Smooth muscle cell of the brain vasculature (primary cell): ENCODE results near the gene ITGA7.

ENCODE experiments used
- DNase-seq: peaks from one replicate; pipeline ENCODE4 v3.0.0-alpha.2; 2012; ENCODE audit warnings: low read depth, low spot score

ITGA7 gene

DNA sequence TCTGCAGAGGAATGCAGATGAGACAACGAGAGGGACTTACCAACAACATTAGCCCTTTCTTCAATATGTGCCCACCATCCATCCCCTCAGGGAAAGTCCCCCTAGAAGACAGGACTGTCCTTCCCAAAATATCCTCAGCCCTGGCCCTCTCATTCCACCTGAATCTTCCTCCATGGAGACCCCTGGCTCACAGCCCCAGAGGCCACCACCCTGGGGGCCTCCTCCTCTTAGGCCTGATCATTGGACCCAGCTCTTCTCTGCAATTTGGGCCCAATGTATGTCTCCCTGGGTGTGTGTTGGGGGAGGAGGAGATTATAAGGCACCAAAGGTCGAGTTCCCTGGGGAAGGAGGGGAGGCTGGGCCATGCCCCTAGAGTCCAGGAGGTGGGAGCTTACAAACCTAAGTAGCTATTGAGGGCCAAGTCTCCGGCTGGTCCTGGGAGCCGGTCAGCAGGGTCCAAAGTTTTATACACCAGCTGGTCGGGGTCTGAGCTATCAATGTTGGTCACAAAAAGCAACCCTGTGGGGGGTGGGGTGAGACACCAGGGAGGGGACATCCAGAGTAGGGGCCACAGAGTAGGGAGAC is 8.1 kb downstream of the ITGA7 start:
- no peak for DNase-seq

DNA sequence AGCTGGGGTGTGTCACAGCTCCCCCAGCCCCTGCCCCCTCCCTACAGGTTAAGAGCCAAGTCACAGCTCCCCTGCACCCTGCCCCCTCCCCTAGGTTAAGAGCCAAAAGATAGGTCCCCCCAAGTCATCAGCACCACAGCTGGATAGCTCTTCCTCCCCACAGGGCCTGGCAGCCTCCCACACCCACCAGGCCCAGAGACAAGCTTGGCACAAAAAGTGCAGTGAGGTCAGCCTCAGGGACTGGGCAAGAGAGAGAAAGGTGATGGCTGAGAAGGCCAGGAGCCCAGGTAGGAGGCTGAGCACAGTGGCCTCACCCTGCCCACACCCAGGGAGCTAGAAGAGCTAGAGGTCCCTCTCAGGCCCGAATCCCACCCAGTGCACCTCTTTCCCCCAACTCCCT is 8.7 kb downstream of the ITGA7 start:
- DNase-seq, result no peak

DNA sequence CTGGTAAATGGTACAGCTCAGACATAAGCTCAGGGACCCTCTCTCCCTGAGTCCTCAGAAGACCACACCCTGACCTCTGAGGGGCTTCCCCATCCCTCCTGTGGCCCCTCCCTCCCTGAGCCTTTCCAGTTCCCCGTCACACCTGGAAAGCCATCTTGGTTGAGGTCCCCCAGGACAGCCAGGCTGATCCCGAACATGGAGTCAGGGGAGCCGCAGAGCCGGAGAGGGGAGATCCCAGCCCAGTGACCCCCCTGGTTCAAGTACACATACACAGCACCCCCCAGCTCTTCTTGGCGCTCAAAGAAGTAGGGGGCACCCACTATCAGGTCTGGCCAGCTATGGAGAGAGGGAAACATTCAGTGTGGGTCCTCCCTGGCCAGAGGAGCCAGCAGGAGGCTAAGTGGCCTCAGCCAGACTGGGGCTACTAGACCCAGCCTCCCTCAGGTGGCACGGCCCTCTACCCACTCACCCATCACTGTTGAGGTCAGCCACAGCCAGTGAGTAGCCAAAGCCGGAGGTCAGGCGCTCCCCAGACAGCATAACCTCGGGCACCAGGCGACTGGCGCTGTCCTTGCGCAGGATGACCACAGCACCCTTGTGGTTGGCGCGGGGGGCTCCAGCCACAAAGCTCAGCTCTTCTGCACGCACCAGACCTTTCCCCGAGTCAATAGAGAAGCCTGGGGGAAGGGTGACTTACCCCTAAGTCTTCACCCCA is 9.3 kb downstream of the ITGA7 start:
- no peak for DNase-seq

DNA sequence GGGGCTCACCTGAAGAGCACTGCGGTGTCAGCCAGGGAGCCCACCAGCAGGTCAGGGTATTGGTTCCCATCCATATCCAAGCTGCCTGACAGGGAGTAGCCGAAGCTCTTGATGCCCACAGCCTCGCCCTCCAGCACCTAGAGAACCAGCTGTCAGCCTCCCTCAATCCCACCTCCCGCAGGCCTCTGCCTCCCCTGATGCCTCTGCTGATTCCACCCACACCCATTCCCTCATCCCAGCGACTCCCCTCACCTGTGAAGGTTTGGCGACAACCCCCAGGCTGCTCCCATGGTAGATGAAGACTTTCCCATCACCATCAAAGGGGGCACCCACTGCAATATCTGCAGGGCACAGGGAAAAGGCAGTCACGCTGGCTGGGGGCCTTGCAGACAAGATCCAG is 10.0 kb downstream of the ITGA7 start:
- DNase-seq, result no peak

DNA sequence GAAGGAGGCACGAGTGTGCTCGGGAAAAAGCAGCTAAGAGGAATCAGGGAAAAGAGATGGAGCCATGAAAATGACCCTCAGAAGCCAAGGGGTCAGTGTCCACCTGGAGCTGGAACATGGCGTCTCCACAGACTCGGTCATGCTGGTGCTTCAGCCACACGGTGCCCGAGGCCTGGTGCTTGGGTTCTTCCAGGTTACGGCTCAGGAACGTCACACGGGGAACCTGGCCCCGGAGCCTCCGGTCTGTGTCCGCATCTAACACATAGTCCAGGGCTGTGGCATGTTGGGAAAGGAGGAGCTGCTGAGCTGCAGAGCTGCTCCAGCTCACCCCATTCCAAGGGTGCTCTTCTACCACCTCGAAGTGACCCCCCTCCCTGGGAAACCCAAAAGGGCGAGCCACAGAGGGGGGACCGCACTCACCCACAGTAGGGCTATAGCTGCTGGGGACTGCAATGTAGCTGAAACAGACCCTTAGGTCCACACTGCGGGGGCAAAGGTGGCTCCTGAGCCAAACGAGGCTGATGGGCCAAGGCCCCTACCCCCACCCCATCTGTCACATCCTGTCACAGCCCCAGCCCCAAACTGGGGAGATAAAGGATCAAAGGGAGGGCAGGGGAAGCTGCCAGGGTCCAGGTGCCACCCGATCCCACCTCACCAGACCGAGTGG is 10.8 kb downstream of the ITGA7 start:
- no peak for DNase-seq

DNA sequence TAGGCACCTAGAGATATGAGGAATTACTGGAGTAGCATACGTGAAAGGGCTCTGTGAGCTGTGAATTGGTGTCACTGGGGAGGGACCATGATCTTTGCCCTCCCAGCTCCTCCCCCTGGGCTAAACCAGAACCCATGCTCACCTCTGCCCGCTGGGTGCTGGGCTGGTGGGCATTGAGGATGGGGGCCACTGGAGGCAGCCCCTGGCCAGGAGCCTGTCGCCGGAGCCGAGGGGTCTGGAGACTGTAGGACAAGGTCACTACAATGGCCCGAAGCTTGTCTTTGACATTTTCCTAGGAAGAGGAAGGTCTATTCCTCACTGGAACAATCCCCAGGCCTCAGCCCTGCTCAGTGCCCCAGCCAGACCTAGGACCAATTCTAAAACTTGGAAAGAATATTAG is 11.6 kb downstream of the ITGA7 start:
- no peak for DNase-seq

DNA sequence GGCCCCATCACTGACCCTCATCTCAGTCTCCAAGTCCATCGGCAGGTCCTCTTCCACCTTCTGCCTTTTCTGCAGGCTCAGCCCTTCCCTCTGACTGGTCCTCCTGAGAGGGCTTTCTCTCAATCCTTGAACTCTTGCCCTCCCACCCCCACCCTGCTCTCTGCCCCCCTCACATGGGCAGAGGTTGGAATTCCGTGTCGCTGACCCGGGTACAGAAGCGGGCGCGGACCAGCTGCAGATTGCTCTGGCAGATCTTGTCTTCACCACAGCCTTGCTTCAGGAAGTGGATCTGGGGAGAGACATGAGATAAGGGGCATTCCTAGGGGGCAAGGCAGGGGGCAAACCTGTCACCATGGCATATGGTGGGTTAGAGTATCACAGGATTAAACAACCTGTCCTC is 12.4 kb downstream of the ITGA7 start:
- no peak for DNase-seq

DNA sequence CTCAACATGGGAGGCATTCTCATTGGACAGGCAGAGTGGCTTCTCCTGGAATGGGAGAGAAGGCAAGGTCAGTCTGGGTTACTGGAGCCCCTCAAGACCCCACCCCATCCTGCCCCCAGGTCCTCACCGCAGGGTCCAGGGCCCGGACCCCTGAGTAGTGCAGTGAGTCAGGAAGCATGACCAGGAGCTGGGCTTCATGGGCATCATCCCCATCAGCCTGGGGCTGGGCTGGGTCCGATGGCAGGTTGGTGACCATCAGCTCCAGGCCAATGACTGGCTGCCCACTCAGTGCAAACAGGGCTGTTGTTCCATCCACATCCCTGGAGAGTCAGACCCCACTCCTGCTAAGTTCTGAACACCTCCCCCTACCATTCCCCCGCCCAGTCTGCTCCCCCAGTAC is 13.1 kb downstream of the ITGA7 start:
- no peak for DNase-seq

DNA sequence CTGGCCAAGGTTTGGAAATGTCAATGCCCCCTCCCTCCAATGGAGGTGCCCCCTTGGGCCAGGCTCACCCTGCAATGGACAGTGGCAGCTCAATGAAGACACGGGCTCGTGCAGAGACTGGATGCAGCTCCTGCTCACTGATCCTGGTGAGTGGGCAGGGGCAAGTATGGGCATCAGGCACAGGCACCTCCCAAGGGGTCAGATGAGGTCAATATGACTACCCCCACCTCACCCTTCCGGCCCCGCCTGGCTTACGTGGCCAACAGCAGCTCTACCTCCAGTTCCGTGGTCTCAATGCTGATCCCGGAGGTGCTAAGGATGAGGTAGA is 13.6 kb downstream of the ITGA7 start:
- DNase-seq, result no peak

DNA sequence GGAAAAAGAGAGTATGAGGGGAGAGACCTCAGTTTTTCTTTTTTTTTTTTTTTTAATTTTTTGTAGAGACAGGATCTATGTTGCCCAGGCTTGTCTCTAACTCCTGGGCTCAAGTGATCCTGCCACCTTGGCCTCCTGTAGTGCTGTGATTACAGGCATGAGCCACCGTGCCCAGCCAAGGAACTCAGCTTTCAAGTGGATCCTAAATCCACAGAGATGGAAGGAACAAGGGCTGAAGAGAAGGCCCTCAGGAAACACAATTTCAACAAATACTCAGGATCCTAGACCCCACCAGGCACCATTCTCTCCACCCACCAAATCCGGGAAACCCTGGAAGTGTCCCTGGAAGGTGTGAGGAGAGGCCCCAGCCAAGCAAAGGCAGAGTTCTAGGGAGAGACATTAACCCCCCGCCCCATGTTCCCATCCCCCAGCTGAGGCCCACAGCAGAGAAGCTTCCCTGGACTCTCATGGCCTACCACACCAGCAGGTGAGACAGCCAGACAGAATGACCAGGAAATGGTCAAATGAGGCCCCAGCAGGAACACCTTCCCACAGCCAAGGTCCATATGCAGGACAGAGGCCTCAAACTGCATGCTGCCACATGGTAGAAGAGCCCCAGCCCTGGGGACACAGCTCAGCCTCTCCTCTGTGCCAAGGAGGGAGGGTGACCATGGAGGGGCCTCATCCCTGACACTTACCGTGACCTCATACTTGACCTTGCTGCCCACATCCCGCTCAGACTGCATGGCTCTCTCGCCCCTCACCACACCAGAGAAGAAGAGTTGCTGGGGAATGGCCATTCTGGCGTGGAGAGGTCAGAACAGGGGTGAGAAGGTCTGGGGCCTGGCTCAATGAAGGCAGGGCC is 14.1 kb downstream of the ITGA7 start:
- no peak for DNase-seq

DNA sequence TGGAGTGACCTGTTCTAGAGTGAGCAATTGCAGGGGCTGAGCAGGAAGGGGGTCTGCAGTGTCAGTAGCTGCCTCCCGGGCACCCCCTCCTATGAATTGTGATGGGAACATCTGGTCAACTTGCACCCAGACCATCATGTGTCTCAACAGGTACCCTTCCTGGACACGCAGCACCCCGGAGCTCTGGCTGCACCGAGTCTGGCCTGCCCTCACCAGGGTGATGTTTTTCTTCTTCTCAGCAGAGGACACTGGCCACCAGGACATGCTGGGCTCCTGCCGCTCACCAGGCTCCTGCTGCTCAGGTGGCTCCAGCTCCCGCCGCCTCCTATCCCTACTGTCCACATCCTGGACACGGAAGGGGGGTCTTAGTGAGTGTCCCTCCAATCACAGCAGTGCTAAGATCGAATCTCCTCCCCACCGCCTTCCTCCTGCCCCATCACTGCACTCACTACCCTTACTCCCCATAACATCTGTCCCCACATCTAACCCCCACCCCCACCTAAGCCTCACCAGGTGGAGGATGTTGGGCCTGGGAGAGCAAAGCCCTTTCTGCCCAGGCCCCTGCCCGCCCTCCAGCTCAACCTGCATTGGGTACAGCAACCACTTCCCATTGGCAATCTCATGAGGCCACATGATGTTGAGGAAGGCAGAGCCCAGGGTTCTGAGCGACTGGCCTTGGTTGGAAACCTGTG is 14.9 kb downstream of the ITGA7 start:
- DNase-seq, result no peak

DNA sequence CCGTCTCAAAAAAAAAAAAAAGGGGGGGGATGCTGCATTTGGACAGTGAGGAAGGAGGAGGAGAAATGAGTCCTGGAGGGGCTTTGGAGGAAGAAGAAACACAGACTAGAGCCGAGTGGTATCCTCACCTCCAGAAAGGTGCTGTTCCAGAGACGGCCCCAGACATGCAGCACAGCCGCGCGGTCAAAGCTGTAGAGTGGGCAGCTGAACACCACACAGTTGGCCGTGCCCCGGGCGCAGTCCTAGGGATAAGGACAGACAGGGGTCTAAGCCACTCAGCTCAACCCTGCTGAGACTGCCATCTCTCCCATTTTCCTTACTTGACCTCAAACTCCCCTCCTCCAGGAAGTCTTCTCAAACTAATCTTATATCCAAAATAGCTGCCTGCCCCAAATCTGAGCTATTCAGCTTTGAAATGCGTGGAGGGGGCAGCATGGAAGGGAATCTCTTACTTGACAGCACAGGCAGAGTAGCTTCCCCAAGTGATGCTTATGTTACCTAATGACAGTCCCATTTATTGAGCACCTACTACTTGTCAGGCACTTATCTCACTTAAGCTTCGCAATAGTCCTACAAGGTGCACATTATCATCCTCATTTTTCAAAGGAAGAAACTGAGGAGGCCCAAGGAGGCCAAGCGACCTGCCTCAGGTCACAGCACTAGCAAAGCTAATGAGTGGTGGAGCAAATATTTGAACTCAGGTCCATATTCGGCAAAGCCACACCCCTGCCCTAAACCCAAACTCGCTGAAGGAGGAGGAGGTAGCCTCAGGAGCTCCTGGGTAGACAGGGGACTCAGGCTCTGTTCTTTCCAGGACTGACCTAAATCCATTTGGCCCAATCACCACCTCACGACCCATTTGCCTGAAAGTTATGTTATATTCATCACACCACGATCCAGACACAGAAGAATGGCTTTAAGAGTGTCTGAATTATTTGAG is 18.7 kb downstream of the ITGA7 start:
- DNase-seq, result no peak

DNA sequence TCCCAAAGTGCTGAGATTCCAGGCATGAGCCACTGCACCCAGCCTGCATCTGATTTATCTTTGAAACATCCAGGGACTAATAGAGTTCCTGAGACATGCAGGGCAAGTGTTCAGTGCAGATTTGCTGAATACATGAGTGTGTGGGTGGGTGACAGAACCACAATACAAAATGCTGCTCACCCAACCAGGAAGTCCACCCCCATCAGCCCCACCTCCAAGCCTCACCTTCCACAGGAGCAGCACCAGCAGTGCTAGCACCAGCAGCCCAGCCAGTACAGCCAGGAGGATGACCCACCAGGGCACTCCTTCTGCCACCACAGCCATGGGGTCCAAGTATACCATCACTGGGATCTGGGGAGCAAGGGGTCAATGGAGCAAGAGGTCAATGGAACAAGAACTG is 20.0 kb downstream of the ITGA7 start:
- no peak for DNase-seq

DNA sequence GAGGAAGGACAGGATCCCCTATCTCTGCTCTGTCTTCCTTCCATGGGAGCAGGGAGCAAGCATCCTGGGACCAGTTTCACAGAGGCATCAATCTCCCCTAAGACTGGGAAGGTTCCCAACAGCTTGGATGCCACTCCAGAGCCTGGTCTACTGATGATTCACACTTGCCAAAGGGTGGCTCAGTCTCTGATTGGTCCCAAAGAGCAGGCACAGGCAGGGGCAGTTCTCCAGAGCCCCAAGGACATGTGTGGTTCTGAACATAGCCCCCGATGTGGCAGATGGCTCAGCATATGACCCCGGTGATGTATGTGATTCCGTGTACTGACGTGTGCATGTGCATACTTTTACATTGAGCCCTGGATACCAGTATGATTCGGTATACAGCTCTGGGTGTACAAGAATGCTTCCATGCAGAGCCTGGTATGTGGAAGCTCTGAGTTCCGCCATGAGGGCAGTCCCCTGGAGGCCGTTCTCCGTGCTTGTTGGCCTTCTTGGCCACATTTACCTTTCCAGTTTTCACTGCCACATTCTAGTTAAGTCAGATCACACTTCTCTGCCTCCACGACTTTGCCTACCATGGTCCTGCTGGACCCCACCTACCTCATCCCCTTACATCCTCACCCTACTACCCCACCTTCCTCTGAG is 21.2 kb downstream of the ITGA7 start:
- no peak for DNase-seq

DNA sequence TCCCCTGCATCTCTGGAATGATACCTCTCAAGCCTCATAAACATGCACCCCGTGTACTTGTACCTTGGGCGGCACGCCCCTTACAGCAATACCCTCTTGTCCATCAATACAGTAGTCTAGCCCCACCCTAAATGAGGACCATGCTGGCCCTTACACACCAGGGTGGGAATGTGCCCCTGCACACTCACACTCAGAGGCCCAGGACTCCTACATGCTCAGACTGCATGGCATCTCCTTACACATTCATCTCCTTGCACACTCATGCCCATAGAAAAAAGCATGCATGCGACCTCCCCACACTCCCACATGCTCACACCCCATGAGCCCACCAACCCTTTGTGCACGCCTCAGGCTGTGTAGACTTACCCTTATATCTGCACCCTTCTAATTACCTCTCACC is 22.0 kb downstream of the ITGA7 start:
- no peak for DNase-seq

DNA sequence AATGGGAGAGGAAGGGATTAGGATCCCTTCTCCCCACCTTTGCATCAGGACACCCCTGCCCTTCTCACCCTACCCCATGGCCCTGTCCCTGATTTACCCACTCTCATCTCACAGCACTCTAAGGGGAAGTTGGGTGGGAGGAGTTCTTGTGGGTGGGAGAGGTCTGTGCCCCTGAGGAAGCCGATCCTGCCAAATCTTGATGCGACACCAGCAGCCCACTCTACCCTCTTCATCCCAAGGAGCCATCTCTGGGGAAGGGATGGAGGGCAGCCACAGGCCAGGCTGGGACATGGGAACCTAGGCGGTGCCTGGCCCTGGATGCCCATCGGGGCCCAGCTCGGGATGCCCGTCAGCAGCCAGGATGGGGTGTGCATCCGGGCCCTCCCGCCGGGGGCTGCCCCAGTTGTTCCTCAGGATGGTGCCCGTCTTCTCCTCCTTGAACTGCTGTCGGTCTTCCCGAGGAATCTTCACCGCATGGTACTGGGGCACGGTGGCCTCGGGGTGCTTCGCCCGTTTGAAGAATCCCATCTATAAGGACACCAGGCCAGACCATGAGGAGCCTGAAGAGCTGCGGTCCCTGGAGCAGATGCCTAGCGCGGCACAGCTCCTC is 22.8 kb downstream of the ITGA7 start:
- no peak for DNase-seq

DNA sequence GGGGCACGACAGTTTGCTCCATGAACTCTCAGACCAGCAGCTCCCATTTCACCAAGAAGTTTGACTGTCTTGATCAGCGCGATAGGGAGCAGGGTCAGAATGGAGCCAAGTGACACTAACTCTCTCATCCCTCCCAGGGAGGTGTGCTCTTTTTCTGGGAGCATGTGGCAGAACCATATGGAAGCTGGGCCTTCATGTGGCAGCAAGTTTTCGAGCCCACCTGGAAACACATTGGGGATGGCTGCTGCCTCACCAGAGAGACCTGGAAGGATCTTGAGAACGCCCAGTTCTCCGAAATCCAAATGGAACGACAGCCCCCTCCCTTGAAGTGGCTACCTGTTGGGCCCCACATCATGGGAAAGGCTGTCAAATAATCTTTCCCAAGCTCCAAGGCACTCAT is 24.0 kb downstream of the ITGA7 start:
- DNase-seq, result no peak

DNA sequence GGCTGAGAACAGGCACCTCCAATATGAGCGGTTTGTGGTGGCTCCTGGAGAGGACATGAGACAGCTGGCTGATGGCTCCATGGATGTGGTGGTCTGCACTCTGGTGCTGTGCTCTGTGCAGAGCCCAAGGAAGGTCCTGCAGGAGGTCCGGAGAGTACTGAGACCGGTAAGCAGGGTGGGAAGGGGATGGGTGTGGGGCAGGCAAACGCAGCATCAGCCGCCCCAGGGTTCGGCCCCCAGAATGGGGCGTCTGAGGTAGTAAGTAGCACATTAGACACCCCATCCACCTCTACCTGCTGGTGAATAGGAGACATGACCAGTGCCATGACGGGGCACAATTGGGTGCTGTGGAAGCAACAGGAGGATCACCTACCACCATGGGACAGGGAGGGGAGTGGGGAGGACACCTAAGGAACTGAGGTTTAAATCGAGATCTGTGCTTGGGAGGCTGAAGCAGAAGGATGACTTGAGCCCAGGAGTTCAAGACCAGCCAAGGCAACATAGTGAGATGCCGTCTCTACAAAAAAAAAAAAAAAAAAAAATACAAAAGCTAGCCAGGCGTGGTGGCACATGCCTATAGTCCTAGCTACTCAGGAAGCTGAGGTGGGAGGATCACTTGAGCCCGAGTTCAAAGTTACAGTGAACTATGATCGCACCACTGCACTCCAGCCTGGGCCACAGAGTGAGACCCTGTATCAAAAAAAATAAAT is 25.5 kb downstream of the ITGA7 start:
- no peak for DNase-seq
